ENCODE results near the gene FLT4.

GRCh38 chr5:180603076-180603594 lies 46.3 kb downstream of the FLT4 start:
- TF ChIP-seq GATA2 (IDR thresholded peaks at IDR 0.05; ENCODE audit: low read depth, low read length) (no peak), GATA3 (IDR thresholded peaks at IDR 0.05; ENCODE audit: low read depth, low read length) (no peak)
